NCI-H1436 (cell line): Measurements from ENCODE around the gene DENND1A.
"Not testable (repeated sequence)": the region's sequence is repeated elsewhere in the genome, so short reads cannot be mapped to it uniquely, and the experiment has no call there.

Experiments
- DNase-seq: peaks from one replicate; lab custom pipeline; 2025; lab: John Stamatoyannopoulos, UW

The DENND1A gene

DNA sequence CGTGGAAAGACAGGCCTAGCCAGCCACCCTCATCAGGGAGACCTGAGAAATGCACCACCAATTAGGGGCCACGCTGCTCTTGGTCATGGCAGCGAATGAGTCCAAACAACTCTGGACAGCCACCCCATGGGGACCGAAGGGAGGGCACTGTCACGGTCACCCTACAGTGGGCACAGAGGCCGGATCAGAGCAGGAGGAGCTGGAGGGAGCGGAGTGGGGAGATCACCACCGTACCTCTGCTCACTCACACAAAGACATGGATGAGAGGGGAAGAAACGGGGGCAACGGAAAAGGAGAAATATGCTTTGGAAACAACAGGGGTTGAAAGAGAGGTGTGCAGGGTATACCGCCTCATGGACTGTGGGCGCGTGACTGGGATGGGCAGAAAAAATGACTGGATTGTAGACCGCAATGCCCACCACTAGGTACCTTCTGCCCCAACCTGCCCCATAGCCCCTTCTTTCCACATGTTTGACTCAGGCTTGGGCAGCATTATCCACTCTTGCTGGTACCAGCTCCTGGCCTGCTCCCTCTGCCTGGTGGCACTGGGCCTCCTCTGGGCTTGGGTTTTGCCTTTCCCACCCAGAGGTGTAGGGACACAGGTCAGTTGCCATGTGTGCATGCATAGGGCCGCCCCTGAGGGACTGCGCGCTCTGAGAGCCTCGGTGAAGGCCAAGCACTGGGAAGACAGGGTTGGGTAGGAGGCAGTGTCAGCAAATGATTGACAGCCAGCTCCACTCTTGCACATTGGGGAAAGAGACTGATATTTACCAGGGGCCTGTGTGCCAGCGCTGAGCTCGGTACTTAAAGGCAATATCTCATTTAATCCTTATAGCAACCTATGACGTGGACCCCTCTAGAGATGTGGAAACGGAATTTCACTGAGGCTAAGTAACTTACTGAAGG, 497.3 kb downstream of the DENND1A start:
- DNase-seq, result no peak

DNA sequence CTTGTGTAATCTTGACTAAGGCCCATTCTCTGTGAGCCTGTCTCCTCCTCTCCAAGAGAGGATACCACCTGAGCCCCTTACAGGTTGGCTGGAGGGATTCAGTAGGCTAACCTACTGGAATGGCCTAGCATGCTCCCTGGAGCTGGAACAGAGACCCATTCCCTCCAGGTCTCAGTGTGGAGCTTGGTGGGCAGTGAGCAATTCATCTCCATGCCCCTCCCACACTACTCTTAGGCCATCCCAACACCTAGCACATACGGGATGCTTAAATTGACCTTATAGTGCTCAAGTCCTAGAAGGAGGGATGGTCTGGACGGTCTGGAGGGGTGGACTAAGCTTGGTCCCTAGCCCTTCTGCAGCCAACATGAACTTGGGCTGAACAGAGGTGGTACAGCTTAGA, 498.3 kb downstream of the DENND1A start:
- DNase-seq, result no peak

DNA sequence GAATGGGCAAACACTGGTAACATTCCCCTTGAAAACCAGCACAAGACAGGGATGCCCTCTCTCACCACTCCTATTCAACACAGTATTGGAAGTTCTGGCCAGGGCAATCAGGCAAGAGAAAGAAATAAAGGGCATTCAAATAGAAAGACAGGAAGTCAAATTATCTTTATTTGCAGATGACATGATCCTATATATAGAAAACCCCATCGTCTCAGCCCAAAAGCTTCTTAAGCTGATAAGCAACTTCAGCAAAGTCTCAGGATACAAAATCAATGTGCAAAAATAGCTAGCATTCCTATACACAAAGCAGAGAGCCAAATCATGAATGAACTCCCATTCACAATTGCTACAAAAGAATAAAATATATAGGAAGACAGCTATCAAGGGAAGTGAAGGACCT, 501.5 kb downstream of the DENND1A start:
- DNase-seq, result not testable (repeated sequence)

GRCh38 chr9:123426406-123426805, 503.5 kb downstream of the DENND1A start:
- no peak for DNase-seq

- no peak for DNase-seq
Measured at GRCh38 chr9:123425836-123426365, 504.0 kb downstream of the DENND1A start.

DNA sequence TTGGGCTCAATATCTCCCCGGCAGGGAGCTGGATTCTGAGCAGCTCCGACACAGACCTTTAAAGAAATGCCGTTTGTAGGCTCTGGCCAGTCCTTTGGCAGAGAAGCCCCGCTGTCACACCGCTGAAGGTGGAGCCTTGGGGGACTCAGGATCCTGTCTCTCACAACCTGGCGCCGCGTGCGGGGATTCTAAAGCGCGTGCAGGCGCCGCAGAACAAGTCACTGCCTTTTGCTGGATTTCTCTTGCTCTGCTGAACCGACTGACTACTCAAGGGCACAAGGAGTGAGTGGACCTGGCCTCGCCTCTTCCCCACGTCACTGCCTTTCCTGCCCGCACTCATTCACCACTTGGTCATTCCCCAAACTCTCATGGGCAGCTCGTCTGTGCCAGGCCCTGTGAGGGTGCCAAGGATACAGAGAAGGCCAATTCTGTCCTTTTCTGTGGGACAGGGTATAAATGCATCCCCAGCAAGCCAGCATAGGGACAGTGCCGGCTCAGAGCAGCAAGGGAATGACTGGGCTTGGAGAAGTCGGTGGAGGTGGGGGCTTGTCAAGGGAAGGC, 504.6 kb downstream of the DENND1A start:
- no peak for DNase-seq

DNA sequence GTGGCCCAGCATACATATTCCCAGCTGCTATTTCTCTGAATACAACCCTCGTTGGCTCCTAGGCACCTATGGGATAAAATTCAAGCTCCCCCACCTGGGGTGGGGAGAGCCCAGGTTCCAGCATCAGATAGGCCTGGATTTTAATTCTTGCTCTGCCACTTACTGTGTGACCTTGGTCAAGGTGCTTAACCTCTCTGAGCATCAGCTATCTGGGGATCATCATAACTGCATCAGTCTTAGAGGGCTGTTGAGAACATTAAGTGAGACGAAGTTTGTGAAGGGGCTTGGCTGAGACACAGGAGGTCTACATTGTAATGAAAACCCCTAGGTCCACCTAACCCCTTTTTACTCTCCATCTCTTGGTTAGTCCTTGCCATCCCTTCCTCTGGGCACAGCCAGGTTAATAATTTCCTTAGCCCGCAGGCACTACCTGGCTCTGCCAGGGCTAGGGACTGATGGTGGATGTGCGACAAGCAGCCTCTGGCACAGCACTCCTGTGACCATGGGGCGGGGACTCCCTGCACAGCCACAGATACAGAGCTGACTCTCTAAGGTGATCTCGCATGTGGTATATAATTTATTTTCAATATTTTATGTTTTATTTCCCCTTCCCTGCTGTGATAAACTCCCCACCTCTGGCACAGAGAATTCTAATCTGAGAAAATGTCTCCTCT, 505.2 kb downstream of the DENND1A start:
- no peak for DNase-seq

DNA sequence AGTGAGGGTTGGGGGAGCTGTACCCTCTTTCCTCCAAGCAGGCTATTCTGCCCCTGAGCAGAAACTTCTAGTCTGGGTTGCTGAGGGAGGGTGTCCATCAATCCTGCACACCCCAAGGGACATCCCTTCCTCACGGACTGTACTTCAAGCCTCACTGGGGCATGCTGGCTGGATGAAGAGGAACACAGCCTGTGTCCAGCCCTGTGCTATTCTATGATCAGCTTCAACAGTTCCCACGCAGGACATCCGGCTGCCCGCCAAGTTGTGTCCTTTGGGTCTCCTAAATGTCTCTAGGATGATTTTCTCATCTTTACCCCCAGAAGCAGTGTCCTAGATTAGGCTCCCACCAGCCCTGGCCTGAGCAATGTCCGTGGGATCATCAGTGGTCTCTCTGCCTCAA, 505.8 kb downstream of the DENND1A start:
- DNase-seq, result no peak

GRCh38 chr9:123423311-123423640, 506.6 kb downstream of the DENND1A start:
- DNase-seq, result no peak

DNA sequence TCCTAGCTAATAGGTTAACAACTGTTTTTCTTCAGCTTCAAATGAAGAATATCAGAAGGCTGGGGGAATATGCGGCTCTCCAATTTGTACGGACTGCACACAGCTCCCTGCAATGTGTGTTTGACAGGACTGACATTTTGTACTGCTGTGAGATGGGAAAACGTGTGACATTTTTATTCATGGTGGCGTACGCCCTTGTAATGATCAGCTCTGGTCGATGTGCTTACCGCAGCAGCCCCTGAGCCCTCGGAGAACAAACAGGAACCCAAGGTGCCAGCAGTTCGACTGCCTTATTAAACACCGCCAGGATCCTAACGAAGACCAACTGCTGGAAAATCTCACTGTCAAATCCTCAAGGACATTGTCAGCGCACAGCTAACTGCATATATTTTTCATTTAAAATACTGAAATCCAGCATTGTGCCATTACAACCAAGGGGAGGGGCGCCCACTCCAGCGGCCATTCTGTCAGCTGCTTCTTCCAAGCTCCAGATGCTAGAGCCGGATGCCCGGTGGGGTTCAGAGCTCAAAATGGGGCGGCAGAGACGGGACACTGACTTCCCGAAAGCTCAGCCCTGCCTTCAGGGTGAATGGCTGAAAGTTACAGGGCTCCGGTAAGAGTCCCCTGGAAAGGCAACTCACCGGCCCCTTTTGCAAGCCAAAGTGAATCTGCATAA, 507.2 kb downstream of the DENND1A start:
- no peak for DNase-seq

DNA sequence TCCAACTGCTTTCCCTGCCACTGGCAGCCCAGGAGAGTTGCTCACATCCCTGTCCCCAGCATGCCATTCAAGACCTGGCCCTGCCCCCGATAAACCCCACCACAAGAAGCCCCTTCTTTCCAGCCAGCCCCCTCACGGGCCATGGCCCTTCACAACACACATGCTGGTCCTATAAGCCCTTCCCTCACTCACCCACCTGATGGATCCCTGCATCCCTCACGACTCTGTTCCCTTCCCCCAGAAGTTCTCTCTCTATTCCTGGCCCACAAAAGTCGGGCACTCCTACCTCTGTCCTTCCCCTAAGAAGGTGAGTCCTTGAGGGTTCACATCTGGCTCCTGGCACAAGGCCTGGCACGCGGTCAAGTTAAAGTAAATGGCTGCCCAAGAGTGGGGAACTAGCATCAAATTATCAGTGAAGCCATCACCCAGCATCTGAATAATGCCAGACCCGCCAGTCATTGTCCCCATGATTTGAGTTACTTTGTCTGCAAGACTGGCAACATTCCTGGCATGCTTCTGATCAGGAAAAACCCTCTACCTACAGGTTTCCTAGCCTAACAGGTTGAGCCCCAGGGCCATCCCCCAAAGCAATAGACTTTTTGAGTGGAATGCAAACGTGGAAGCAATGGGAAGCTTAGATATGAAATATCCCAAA, 508.0 kb downstream of the DENND1A start:
- no peak for DNase-seq

GRCh38 chr9:123421186-123421585, 508.7 kb downstream of the DENND1A start:
- no peak for DNase-seq

GRCh38 chr9:123420592-123421111, 509.3 kb downstream of the DENND1A start:
- no peak for DNase-seq

DNA sequence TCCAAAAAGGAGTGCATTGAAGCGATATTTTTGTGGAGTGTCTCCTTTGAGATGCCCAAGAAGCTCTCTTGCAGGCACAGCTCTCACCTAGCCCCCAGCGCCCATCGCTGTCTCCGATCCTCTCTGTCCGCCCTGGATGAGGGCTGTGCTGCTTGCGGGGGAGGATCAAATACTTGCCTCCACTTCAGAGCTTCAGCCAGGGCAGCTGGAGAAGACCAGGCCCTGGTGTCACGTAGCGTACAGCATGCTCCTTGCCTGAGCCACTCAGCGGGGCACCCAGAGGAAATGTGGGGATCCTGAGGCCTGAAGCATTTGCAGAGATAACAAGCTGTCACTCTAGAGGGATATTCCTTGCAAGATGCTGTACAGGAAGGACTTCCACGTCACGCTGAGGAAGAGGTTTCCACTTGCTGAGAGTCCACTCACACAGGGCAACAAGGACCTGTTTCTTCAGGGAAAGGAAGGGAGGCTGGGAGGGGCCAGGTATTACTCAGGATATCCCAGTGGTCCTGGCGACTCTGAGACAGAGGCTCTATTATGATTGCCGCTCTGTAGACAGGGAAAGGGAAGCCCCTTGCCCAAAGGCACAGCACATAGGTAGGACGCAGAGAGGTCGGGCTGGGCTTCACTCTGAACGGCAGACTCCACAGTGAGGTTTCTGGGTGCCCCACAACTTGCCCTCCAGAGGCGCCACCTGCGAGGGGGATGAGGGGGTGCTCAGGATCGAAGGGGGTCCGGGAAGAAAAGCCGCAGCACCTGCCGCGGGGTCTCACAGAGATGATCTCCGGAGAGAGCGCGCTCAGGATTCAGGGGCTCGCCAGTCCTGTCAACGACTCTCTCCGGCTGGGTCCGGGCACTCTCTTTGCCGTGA, 510.0 kb downstream of the DENND1A start:
- no peak for DNase-seq

DNA sequence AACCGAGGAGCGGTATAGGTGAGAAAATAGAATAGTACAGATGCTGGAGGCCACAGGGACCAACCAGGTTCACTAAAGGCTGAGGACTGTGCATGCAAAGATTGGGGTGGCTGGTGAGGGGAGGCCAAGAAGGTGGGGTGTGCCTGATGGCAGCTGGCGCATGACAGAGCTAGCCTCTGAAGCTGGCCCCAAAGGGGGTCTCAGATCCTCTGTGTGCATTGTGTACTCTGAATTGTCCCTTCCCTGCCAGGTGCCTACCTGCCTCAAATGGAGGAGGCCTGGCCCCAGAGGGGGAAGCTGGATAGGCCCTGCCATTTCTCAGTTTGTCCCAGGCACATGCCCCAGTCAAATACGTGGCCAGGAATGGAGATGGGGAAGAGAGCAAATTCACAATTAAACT, 510.8 kb downstream of the DENND1A start:
- DNase-seq, result no peak

DNA sequence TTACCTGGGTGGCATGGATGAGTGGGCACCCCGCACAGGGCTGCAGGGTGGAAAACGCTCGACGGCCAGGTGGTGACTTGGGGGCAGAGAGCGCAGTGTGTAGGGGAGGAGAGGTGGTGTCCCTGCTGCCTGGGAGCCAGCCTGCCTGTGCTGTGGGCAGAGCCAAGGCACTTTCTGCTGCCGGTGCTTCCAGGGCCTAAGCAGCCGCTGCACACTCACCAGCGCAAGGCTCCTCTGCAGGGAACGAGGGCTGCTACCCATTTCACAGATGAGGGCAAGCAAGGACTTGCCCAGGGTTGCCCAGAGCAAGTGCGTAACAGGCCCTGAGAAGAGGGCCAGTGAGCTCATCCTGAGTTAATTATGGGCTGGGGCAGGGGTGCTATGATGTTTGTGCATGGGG, 511.4 kb downstream of the DENND1A start:
- no peak for DNase-seq

DNA sequence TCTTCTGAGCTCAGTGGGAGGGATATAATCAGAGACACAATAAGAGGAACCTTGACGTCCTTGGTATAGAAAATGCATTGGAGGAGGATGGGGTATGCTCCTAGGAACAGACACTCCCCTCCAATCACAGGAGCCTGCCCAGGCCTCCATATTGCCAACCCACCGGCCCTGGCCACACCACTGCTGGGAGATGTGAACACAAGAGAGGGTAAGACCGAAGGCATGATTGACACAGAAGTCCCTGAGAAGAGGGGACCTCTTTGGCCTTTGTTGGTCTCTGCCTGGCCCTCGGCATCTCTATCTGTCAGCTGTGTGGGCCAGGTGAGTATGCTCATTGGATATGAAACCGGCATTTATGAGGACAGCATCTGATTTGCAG, 511.9 kb downstream of the DENND1A start:
- DNase-seq, result no peak

DNA sequence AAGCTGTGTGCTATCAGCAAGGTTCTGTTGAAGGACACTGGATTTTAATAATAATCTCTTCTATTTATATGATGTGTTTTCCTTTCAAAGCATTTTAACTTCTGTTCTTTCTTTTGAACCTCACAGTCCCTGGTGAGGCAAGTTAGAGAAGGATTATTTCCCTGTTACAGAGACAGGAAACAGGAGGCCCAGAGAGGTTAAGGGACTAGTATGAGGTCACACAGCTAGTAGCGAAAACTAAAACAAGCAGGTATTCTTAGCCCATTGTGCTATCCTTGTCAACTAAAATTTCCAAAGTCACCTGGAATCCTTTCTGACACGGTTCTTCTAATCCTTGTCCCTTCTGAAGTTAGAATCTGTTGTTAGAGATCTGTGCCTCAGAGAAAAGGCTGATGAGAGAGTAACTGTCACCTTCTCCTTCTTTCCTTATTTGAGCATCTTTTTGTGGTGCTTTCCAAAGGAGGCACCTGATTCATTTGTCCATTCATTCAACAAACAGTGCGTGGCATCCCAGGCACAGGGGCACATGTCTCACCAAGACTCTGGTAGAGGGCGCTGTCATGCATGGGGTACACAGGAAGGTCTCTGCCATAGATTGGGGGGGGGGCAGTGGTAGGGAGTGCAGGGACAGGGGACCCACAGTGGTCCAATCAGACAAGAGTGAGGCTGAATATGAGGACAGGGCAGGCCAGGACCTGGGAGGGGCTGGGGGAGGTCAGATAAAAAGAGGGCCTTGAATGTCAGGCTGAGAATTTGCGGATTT, 512.5 kb downstream of the DENND1A start:
- DNase-seq, result no peak

- DNase-seq, result no peak
Measured at GRCh38 chr9:123416176-123416575, 513.8 kb downstream of the DENND1A start.
